H1 (cell line): Measurements from ENCODE around the gene RANBP6. TPM values are rescaled to one million over a fixed set of nuclear protein-coding genes. Genes with fewer than 3 reads are reported as not detected.

ENCODE experiments used
- BACH1 ChIP-seq: IDR thresholded peaks from 2 replicates; pipeline ENCODE4 v1.6.1; 2012; ENCODE audit warnings: low read length, improper control_type of control experiment
- CBX8 ChIP-seq: fragments of 300-800, 300-1000 bp; sonication (generic); IDR thresholded peaks from 2 replicates; pipeline ENCODE4 v1.7.1; 2016; ENCODE audit warnings: low read depth, low read length, borderline replicate concordance
- NANOG ChIP-seq: IDR thresholded peaks from 2 replicates; pipeline ENCODE4 v1.6.1; 2011; ENCODE audit warnings: low read length, low read depth, mild to moderate bottlenecking, inconsistent platforms; ENCODE audit not compliant: insufficient read depth, poor library complexity, severe bottlenecking
- polyA plus RNA-seq, 7 experiments: library from polyadenylated mRNA; depleted of rRNA in 3 of 7; stranded (reverse) in 5 of 7; unstranded in 2 of 7; fragments of >200 nt in 5 of 7; fragments of 200-250 nt in 2 of 7; gene quantifications; 1 replicate in 5 of 7; 2 replicates in 1 of 7; 4 replicates in 1 of 7; pipeline versions ENCODE4 v1.2.1 to v1.2.3, GENCODE V29; 2011 to 2013; ENCODE audit warnings: missing spikeins in 2 of 7, mixed read lengths in 2 of 7
- total RNA-seq: library from RNA; stranded (reverse); fragmentation: NEBNext Ultra II Directional; extraction: Animal tissue kit (Norgen Biotek cat#: 25700); gene quantifications from 2 replicates; pipeline ENCODE4 v1.2.1, GENCODE V29; 2021

Gene RANBP6
- total and polyA plus RNA-seq, 2 of the 8 experiments (the other 6 are each of a cell fraction or from before 2014, with no cell fraction given) = 5.7 to 18.8 TPM

- no peak for TF ChIP-seq BACH1
- TF ChIP-seq CBX8 = no peak
- no peak for TF ChIP-seq NANOG
Observed at GRCh38 chr9:5976674-5977397, 38.6 kb downstream of the RANBP6 start (continued).
